K562 treated with DMSO at 1 percent for 24 hours (cell line): ENCODE measurements around the gene QDPR. TPM values are rescaled to one million over a fixed set of nuclear protein-coding genes. Genes with fewer than 3 reads are reported as not detected.

Source experiments
- total RNA-seq: library from RNA; unstranded; fragments of 300-600 nt; gene quantifications from 2 replicates; pipeline ENCODE4 v1.2.3, GENCODE V29; 2022; ENCODE audit warnings: low read depth; ENCODE audit not compliant: insufficient read depth

The QDPR gene
- total RNA-seq, result 29.2 and 29.3 TPM in 2 replicates

DNA sequence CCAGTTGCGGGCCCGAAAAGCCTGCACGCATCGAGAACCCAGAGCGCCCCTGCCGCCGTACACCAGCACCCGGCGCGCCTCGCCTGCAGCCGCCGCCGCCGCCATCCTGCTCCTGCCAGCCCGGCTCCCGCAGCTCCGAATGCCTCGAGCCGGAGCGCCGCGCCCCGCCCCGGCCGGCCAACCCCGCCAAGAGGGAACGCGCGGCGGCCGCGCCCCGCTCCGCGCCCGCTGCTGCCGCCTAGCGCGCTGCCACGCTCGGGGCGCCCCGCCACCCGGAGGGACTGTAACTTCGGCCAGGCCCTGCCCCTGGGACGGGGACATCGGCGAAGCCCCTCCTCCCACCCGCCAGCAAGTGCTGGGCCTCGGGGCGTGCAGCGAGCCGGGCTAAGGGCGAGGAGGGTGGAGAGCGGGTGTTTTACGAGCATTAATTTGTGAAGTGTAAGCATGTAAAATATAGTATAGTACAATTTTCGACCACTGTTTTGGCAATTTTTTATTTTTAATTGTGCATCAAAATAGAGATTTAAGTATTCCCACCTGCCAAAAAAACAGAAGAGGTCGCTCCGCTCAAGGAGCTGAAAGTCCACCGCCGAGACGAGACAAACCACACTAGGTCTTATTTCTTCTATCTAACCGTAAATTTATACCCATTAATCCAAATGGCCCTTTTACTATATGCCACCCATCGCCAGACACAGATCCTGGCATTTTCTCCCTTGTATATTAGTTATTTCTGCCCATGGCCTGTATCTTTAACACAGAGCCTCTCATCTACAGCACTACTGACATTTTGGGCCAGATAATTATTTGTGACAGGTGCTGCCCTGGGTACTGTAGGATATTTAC is at the start of gene QDPR:
TSS of gene QDPR (minus strand) at position 141 of the 846 bp plus-strand sequence. CDS start at position 105, 36 bp downstream.

GRCh38 chr4:17514865-17515264 is 3.0 kb upstream of the QDPR start, which contains the start of gene CLRN2:
TSS of gene CLRN2 (plus strand) at chr4:17515165. CDS start at chr4:17515267, 102 bp downstream.

Other genes with a start within 250 kb of the QDPR start
- gene CLRN2, start 3.1 kb upstream of the QDPR start, total RNA-seq, result not detected in 2 replicates
- 37.6 and 47.9 TPM in 2 replicates for gene LAP3, start 65.1 kb upstream of the QDPR start, total RNA-seq
- 45.1 and 52.5 TPM in 2 replicates for gene MED28, start 102.6 kb upstream of the QDPR start, total RNA-seq